A673 (cell line): ENCODE results near the gene SPDYC. TPM values are rescaled to one million over a fixed set of nuclear protein-coding genes. Genes with fewer than 3 reads are reported as not detected.

Experiments
- BruUV-seq: library from RNA; stranded (reverse); fragments of 400-500 nt; replicated peaks from 2 replicates; lab custom pipeline; 2021; lab: Mats Ljungman, UMichigan
- CTCF ChIA-PET: fragments of 300-600 bp; sonication (Branson Sonifier 250); formaldehyde crosslinking; loops from one replicate; lab custom pipeline; 2022; ENCODE audit warnings: antibody characterized with exemption; lab: Charles Lee
- POLR2A ChIA-PET: fragments of 300-600 bp; sonication (Branson Sonifier 250); formaldehyde crosslinking; loops from one replicate; lab custom pipeline; 2022; ENCODE audit warnings: antibody characterized with exemption; ENCODE audit not compliant: low non-redundant PET; lab: Charles Lee
- DNase-seq: peaks from one replicate; pipeline ENCODE4 v3.0.0-alpha.2; 2015; ENCODE audit warnings: low spot score
- H3K27ac ChIP-seq: fragments of 200-600 bp; sonication (generic); 2 replicates; pipeline ENCODE4 v1.5.1; 2016; ENCODE audit warnings: mixed run types, low read depth, mild to moderate bottlenecking, mixed read lengths, antibody characterized with exemption, low read length; ENCODE audit not compliant: poor library complexity, severe bottlenecking
- H3K27me3 ChIP-seq: fragments of 200-600 bp; sonication (generic); replicated peaks from 2 replicates; pipeline ENCODE4 v1.6.1; 2017; ENCODE audit warnings: mixed run types, low read depth, mild to moderate bottlenecking, mixed read lengths, antibody characterized with exemption, low read length; ENCODE audit not compliant: insufficient read depth, poor library complexity
- H3K36me3 ChIP-seq: fragments of 200-600 bp; sonication (generic); 2 replicates; pipeline ENCODE4 v1.6.1; 2016; ENCODE audit warnings: mixed run types, mild to moderate bottlenecking, mixed read lengths, antibody characterized with exemption, low read length; ENCODE audit not compliant: insufficient read depth, poor library complexity, severe bottlenecking
- H3K4me1 ChIP-seq: fragments of 200-600 bp; sonication (generic); 2 replicates; pipeline ENCODE4 v1.6.1; 2017; ENCODE audit warnings: mixed run types, mild to moderate bottlenecking, mixed read lengths, antibody characterized with exemption, low read length; ENCODE audit not compliant: insufficient read depth, poor library complexity, severe bottlenecking
- H3K4me3 ChIP-seq: fragments of 200-600 bp; sonication (generic); 2 replicates; pipeline ENCODE4 v1.5.1; 2016; ENCODE audit warnings: low read depth, mixed run types, mild to moderate bottlenecking, mixed read lengths, low read length; ENCODE audit not compliant: poor library complexity, severe bottlenecking
- H3K9me3 ChIP-seq: fragments of 200-600 bp; sonication (generic); 2 replicates; pipeline ENCODE4 v1.6.1; 2016; ENCODE audit warnings: mixed run types, low read depth, mild to moderate bottlenecking, mixed read lengths, antibody characterized with exemption, low read length; ENCODE audit not compliant: poor library complexity, severe bottlenecking
- EZH2 ChIP-seq: fragments of 200-600 bp; sonication (generic); IDR thresholded peaks from 2 replicates; pipeline ENCODE4 v1.6.1; 2017; ENCODE audit warnings: borderline replicate concordance, low read depth, mild to moderate bottlenecking, mixed read lengths, antibody characterized with exemption, low read length; ENCODE audit not compliant: poor library complexity, severe bottlenecking
- intact Hi-C: fragments of 100-400 bp; cut with micrococcal nuclease; formaldehyde crosslinking; loops from one replicate; pipeline ENCODE4 v1.10.0; 2022; ENCODE audit not compliant: unreplicated experiment
- total RNA-seq: library from RNA; stranded (reverse); gene quantifications from 2 replicates; pipeline ENCODE4 v1.2.3, GENCODE V29; 2021
- TF ChIP-seq, protein P1 (sequence below): fragments of 300-800, 200-600 bp; sonication (generic); conservative IDR thresholded peaks from 2 replicates; pipeline ENCODE4 v1.5.1; 2017; ENCODE audit warnings: low read depth, mild to moderate bottlenecking, antibody characterized with exemption, low read length, moderate library complexity, mixed read lengths

SPDYC gene
- total RNA-seq, 1 experiment from 2014 or later = not detected

- ChIA-PET CTCF (no interaction called here), POLR2A (no interaction called here)
- H3K36me3 ChIP-seq = peaks cover 15% of the 10 kb centered on the region
- intact Hi-C loops = loop anchor here (5.0 to 10.0 kb wide), 2 partner anchors 42 to 305 kb away; no protein-coding TSS in a partner anchor
- H3K4me3 ChIP-seq = no peak overlapping the region
- no peak overlapping the region for H3K27ac ChIP-seq
- H3K4me1 ChIP-seq = no peaks in the 10 kb centered on the region
- no peaks in the 10 kb centered on the region for H3K27me3 ChIP-seq
- H3K9me3 ChIP-seq = no peaks in the 10 kb centered on the region
- no peak for DNase-seq
- no TSS peak for BruUV-seq
- TF ChIP-seq, protein P1, sequence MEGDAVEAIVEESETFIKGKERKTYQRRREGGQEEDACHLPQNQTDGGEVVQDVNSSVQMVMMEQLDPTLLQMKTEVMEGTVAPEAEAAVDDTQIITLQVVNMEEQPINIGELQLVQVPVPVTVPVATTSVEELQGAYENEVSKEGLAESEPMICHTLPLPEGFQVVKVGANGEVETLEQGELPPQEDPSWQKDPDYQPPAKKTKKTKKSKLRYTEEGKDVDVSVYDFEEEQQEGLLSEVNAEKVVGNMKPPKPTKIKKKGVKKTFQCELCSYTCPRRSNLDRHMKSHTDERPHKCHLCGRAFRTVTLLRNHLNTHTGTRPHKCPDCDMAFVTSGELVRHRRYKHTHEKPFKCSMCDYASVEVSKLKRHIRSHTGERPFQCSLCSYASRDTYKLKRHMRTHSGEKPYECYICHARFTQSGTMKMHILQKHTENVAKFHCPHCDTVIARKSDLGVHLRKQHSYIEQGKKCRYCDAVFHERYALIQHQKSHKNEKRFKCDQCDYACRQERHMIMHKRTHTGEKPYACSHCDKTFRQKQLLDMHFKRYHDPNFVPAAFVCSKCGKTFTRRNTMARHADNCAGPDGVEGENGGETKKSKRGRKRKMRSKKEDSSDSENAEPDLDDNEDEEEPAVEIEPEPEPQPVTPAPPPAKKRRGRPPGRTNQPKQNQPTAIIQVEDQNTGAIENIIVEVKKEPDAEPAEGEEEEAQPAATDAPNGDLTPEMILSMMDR = no peak
- no peak for TF ChIP-seq EZH2
Measured at GRCh38 chr11:65209711-65210360, 39.8 kb downstream of the SPDYC start.

DNA sequence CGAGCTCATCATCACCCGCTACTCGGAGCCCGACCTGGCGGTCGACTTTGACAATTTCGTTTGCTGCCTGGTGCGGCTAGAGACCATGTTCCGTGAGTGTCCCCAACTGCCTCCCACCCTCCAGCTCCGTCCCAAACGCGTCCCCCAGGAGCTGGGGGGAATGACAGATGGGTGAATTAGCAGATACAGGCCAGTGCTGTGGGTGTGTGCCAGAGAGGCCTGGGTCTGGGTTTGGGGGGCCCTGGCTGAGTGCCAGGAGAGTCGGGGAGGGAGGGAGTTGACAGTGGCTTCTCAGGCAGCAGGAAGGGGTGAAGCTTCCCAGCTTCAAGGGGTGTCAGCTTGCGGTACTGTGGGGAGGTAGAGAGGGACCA lies 40.3 kb downstream of the SPDYC start:
- ChIA-PET CTCF (no interaction called here), POLR2A (no interaction called here)
- H3K4me3 ChIP-seq = no peak overlapping the region
- no peaks in the 10 kb centered on the region for H3K9me3 ChIP-seq
- TF ChIP-seq EZH2 = no peak
- TF ChIP-seq, protein P1 = no peak
- H3K27me3 ChIP-seq = no peaks in the 10 kb centered on the region
- peaks cover 13% of the 10 kb centered on the region for H3K36me3 ChIP-seq
- no peak for DNase-seq
- no peak overlapping the region for H3K27ac ChIP-seq
- intact Hi-C loops = no loop called here
- no TSS peak for BruUV-seq
- no peaks in the 10 kb centered on the region for H3K4me1 ChIP-seq

DNA sequence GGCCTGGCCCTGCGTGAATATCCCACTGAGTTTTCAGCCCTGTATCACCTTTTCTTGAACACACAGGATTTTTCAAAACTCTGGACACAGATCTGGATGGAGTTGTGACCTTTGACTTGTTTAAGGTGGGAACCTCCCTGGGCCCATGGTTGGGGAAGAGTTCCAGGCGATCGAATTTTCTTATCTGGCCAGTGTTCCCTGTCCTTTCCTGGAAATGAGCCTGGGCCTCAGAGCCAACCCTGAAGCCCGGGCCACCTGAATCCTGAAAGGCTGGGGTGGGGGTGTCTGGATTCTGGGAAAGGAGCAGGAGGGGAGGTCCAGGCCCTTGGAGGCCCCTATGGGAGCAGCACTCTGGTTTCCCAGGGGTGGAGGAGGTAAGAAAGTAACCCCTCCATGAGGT lies 40.7 kb downstream of the SPDYC start:
- intact Hi-C loops = no loop called here
- POLR2A ChIA-PET = no interaction called here
- Histone ChIP-seq H3K9me3 (no peaks in the 10 kb centered on the region), H3K27ac (no peak overlapping the region), H3K4me1 (no peaks in the 10 kb centered on the region), H3K4me3 (no peak overlapping the region), H3K27me3 (no peaks in the 10 kb centered on the region), H3K36me3 (peaks cover 9% of the 10 kb centered on the region)
- DNase-seq = no peak
- TF ChIP-seq, protein P1 = no peak
- TF ChIP-seq EZH2 = no peak
- no TSS peak for BruUV-seq
- CTCF ChIA-PET = no interaction called here
